Measurements from ENCODE around the gene STK25.
"Not testable (repeated sequence)": the region's sequence is repeated elsewhere in the genome, so short reads cannot be mapped to it uniquely, and the experiment has no call there.

The STK25 gene

GRCh38 chr2:241511091-241511741 is 2.8 kb upstream of the STK25 start:
- H3K36me3 ChIP-seq (ENCODE audit: control insufficient read depth, insufficient read depth, low read length), result no peaks in the 10 kb centered on the region
- H3K9me3 ChIP-seq (ENCODE audit: control insufficient read depth, low read length), result no peaks in the 10 kb centered on the region
- H3K9ac ChIP-seq, result no peak overlapping the region
- TF ChIP-seq CTCF (IDR thresholded peaks at IDR 0.05), result no peak
- H3K27ac ChIP-seq, result no peak overlapping the region
- no peak overlapping the region for H3K4me2 ChIP-seq (ENCODE audit: low read length)
- H3K79me2 ChIP-seq, result peaks cover 8% of the 10 kb centered on the region
- no peak overlapping the region for H2AFZ ChIP-seq
- H3K4me1 ChIP-seq, result peaks cover 10% of the 10 kb centered on the region
- no peak overlapping the region for H3K4me3 ChIP-seq (ENCODE audit: low read depth, low read length)
- H3K27me3 ChIP-seq (ENCODE audit: control insufficient read depth, insufficient read depth, low read length), result no peaks in the 10 kb centered on the region

DNA sequence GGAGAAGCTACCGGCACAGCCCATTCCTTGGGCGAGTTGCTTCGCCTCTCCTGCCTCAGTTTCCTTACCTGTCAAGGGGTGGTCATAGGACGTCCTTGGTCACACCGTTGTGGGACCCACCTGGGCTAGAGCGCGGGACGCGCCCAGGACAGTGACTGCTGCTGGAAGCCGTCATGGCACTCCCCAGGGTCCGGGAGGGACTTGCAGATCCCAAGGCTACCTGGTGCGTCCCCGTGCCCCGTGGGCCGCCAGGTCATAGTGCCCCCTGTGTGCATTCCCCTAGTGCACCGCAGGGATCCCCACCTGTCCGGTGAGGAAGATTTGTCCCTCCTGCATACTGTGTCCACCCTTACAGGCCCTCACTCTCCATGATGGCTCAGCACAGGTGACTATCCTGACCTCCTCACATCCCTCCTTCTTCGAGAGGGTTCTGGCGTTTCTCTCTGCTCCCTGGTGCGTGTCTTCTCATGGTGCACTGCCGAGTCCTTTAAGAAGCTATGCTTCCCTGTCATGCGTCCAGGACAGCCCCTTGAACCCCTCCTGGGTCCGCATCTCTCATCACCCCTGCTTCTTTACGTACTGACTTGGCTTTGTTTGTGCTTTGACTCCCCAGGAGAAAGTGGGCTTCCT is 886 bp upstream of the STK25 start:
- TF ChIP-seq CTCF (IDR thresholded peaks at IDR 0.05), result no peak

GRCh38 chr2:241507430-241508239 is 749 bp downstream of the STK25 start:
- Histone ChIP-seq H3K27ac (no peak overlapping the region), H3K9me3 (ENCODE audit: control insufficient read depth, low read length) (no peaks in the 10 kb centered on the region), H3K36me3 (ENCODE audit: control insufficient read depth, insufficient read depth, low read length) (no peaks in the 10 kb centered on the region), H2AFZ (peak overlapping the region; percentile 84), H3K4me3 (ENCODE audit: low read depth, low read length) (peak overlapping the region; percentile 82), H3K27me3 (ENCODE audit: control insufficient read depth, insufficient read depth, low read length) (no peaks in the 10 kb centered on the region), H3K4me1 (peaks cover 10% of the 10 kb centered on the region), H3K4me2 (ENCODE audit: low read length) (peak overlapping the region; percentile 100), H3K9ac (peak overlapping the region; percentile 69), H3K79me2 (peaks cover 15% of the 10 kb centered on the region)
- no peak for TF ChIP-seq CTCF (IDR thresholded peaks at IDR 0.05)

More for the DNA sequence above, 886 bp upstream of the STK25 start:
- Histone ChIP-seq H3K4me3 (ENCODE audit: low read depth, low read length) (peak overlapping the region; percentile 82), H2AFZ (peak overlapping the region; percentile 84), H3K4me1 (peaks cover 10% of the 10 kb centered on the region), H3K4me2 (ENCODE audit: low read length) (peak overlapping the region; percentile 100), H3K9ac (peak overlapping the region; percentile 32), H3K79me2 (peaks cover 15% of the 10 kb centered on the region), H3K27ac (peak overlapping the region; percentile 58), H3K27me3 (ENCODE audit: control insufficient read depth, insufficient read depth, low read length) (no peaks in the 10 kb centered on the region), H3K9me3 (ENCODE audit: control insufficient read depth, low read length) (no peaks in the 10 kb centered on the region), H3K36me3 (ENCODE audit: control insufficient read depth, insufficient read depth, low read length) (no peaks in the 10 kb centered on the region)

- H3K9ac ChIP-seq, result no peak overlapping the region
Measured at GRCh38 chr2:241506793-241507429, 1.5 kb downstream of the STK25 start.

DNA sequence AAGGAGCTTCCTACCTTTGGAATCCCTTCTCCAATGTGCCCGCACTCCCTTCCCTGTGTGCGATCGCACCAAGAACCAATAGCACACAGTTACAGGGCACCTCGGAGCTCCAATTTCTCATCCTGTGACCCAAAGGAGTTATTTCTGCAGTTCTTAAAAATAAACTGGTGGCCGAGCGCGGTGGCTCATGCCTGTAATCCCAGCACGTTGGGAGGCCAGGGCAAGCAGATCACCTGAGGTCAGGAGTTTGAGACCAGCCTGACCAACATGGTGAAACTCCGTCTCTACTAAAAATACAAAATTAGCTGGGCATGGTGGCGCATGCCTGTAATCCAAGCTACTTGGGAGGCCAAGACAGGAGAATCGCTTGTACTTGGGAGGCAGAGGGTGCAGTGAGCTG is 2.1 kb downstream of the STK25 start:
- H3K9ac ChIP-seq; H3K4me2 ChIP-seq (ENCODE audit: low read length); H3K9me3 ChIP-seq (ENCODE audit: control insufficient read depth, low read length); H3K27me3 ChIP-seq (ENCODE audit: control insufficient read depth, insufficient read depth, low read length); H3K4me3 ChIP-seq (ENCODE audit: low read depth, low read length); H3K4me1 ChIP-seq; H3K36me3 ChIP-seq (ENCODE audit: control insufficient read depth, insufficient read depth, low read length); H3K27ac ChIP-seq; H2AFZ ChIP-seq: not testable (repeated sequence)
- H3K79me2 ChIP-seq, result peaks cover 15% of the 10 kb centered on the region

More at GRCh38 chr2:241506793-241507429, 1.5 kb downstream of the STK25 start:
- Histone ChIP-seq H3K27me3 (ENCODE audit: control insufficient read depth, insufficient read depth, low read length) (no peaks in the 10 kb centered on the region), H3K4me3 (ENCODE audit: low read depth, low read length) (peak overlapping the region; percentile 82), H3K9me3 (ENCODE audit: control insufficient read depth, low read length) (no peaks in the 10 kb centered on the region), H2AFZ (no peak overlapping the region), H3K27ac (no peak overlapping the region), H3K4me1 (peaks cover 10% of the 10 kb centered on the region), H3K36me3 (ENCODE audit: control insufficient read depth, insufficient read depth, low read length) (no peaks in the 10 kb centered on the region), H3K4me2 (ENCODE audit: low read length) (peak overlapping the region; percentile 100), H3K79me2 (peaks cover 15% of the 10 kb centered on the region)
- TF ChIP-seq CTCF (IDR thresholded peaks at IDR 0.05), result no peak

Data from parathyroid adenoma (tissue), 2 donors.